Activated effector memory CD4-positive, alpha-beta T cell treated with Interleukin-2 at 50 U/mL for 16 hours (primary cell): ENCODE results near the gene AARS1.
"Not testable (repeated sequence)": the region's sequence is repeated elsewhere in the genome, so short reads cannot be mapped to it uniquely, and the experiment has no call there.

Experiments used
- DNase-seq: peaks from one replicate; pipeline ENCODE4 v3.0.0-alpha.2; 2020

AARS1 gene

DNA sequence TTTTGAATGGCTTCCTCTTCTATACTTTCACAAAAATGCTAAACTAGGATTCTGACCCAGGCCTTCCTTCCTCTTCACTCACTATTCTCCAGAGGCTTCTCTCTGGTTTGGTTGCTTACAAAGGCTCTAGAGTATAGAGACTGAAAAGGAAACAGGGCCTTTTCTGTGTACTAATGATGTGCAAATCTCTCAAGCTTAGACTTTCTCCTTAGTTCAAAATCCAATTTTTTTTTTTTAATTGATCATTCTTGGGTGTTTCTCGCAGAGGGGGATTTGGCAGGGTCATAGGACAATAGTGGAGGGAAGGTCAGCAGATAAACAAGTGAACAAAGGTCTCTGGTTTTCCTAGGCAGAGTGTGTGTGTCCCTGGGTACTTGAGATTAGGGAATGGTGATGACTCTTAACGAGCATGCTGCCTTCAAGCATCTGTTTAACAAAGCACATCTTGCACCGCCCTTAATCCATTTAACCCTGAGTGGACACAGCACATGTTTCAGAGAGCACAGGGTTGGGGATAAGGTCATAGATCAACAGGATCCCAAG lies 65.3 kb downstream of the AARS1 start:
- DNase-seq = not testable (repeated sequence)

- DNase-seq = not testable (repeated sequence)
Observed at GRCh38 chr16:70223216-70223615, 66.1 kb downstream of the AARS1 start.

GRCh38 chr16:70222574-70222973 lies 66.7 kb downstream of the AARS1 start:
- not testable (repeated sequence) for DNase-seq

GRCh38 chr16:70218586-70218985 lies 70.7 kb downstream of the AARS1 start:
- not testable (repeated sequence) for DNase-seq

GRCh38 chr16:70206382-70206781 lies 82.9 kb downstream of the AARS1 start:
- DNase-seq = not testable (repeated sequence)

DNA sequence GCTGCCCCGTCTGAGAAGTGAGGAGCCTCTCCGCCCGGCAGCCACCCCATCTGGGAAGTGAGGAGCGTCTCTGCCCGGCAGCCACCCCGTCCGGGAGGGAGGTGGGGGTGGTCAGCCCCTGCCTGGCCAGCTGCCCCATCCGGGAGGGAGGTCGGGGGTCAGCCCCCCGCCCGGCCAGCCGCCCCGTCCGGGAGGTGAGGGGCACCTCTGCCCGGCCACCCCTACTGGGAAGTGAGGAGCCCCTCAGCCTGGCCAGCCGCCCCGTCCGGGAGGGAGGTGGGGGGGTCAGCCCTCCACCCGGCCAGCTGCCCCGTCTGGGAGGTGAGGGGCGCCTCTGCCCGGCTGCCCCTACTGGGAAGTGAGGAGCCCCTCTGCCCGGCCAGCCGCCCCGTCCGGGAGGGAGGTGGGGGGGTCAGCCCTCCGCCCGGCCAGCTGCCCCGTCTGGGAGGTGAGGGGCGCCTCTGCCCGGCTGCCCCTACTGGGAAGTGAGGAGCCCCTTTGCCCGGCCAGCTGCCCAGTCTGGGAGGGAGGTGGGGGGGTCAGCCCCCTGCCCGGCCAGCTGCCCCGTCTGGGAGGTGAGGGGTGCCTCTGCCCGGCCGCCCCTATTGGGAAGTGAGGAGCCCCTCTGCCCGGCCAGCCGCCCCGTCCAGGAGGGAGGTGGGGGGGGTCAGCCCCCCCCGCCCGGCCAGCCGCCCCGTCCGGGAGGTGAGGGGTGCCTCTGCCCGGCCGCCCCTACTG lies 84.5 kb downstream of the AARS1 start:
- not testable (repeated sequence) for DNase-seq

DNA sequence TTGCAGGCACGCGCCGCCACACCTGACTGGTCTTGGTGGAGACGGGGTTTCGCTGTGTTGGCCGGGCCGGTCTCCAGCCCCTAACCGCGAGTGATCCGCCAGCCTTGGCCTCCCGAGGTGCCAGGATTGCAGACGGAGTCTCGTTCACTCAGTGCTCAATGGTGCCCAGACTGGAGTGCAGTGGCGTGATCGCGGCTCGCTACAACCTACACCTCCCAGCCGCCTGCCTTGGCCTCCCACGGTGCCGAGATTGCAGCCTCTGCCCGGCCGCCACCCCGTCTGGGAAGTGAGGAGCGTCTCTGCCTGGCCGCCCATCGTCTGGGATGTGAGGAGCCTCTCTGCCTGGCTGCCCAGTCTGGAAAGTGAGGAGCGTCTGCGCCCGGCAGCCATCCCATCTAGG lies 85.3 kb downstream of the AARS1 start:
- not testable (repeated sequence) for DNase-seq

GRCh38 chr16:70203508-70203907 lies 85.8 kb downstream of the AARS1 start:
- not testable (repeated sequence) for DNase-seq
